K562 (cell line): Measurements from ENCODE around the gene TEDDM1. TPM values are rescaled to one million over a fixed set of nuclear protein-coding genes. Genes with fewer than 3 reads are reported as not detected.

ENCODE experiments used
- ATF1 ChIP-seq, 2 experiments: fragments of 450-650 bp in 1 of 2; IDR thresholded peaks; 2 replicates each; pipeline ENCODE4 v1.6.1; 2016; ENCODE audit warnings: missing compliant biosample characterization in 1 of 2, missing genetic modification characterization in 1 of 2
- BCL6 ChIP-seq: fragments of 250-450 bp; sonication (Bioruptor Pico); IDR thresholded peaks from 2 replicates; pipeline ENCODE4 v1.4.0; 2020
- CEBPB ChIP-seq: fragments of 450-650 bp; IDR thresholded peaks from 2 replicates; pipeline ENCODE4 v1.6.1; 2016; ENCODE audit warnings: missing genetic modification characterization, missing compliant biosample characterization
- CXXC5 ChIP-seq: fragments of 250-450 bp; sonication (Bioruptor Pico); IDR thresholded peaks from 2 replicates; pipeline ENCODE4 v1.8.0; 2022; ENCODE audit warnings: inconsistent platforms, mild to moderate bottlenecking, moderate library complexity
- DNMT1 ChIP-seq: fragments of 450-650 bp; IDR thresholded peaks from 2 replicates; pipeline ENCODE4 v1.6.1; 2016; ENCODE audit warnings: antibody characterized with exemption, mild to moderate bottlenecking
- DPF2 ChIP-seq: fragments of 450-650 bp; IDR thresholded peaks from 2 replicates; pipeline ENCODE4 v1.6.1; 2016
- EHMT2 ChIP-seq: fragments of 450-650 bp; IDR thresholded peaks from 2 replicates; pipeline ENCODE4 v1.6.1; 2018; ENCODE audit warnings: antibody characterized with exemption
- KLF10 ChIP-seq: fragments of 250-450 bp; sonication (Bioruptor Pico); IDR thresholded peaks from 2 replicates; pipeline ENCODE4 v1.6.1; 2021; ENCODE audit warnings: matching md5 sums
- NBN ChIP-seq: fragments of 450-650 bp; IDR thresholded peaks from 2 replicates; pipeline ENCODE4 v1.6.1; 2016; ENCODE audit warnings: low read depth, mild to moderate bottlenecking
- NR2C2 ChIP-seq, 2 experiments: fragments of 200-800 bp in 1 of 2; sonication (Bioruptor generic) in 1 of 2; sonication (generic) in 1 of 2; formaldehyde crosslinking in 1 of 2; IDR thresholded peaks; 2 replicates each; pipeline versions ENCODE4 v1.6.1 to v1.8.0; 2016 to 2022; ENCODE audit warnings: mild to moderate bottlenecking in 1 of 2, missing compliant biosample characterization in 1 of 2, missing genetic modification characterization in 1 of 2, missing genetic modification reagents in 1 of 2
- PPARD ChIP-seq: fragments of 250-450 bp; sonication (Bioruptor Pico); IDR thresholded peaks from 2 replicates; pipeline ENCODE4 v1.8.0; 2022; ENCODE audit warnings: inconsistent platforms, mild to moderate bottlenecking, moderate library complexity
- SRSF1 ChIP-seq: fragments of 200-400 bp; formaldehyde crosslinking; IDR thresholded peaks from 2 replicates; pipeline ENCODE4 v1.6.1; 2017; ENCODE audit warnings: mild to moderate bottlenecking, low read depth, low read length, moderate library complexity
- SRSF3 ChIP-seq: fragments of 200-400 bp; formaldehyde crosslinking; IDR thresholded peaks from 2 replicates; pipeline ENCODE4 v1.6.1; 2016; ENCODE audit warnings: mild to moderate bottlenecking, low read length, moderate library complexity; ENCODE audit not compliant: insufficient read depth
- ZEB2 ChIP-seq: fragments of 450-650 bp; IDR thresholded peaks from 2 replicates; pipeline ENCODE4 v1.6.1; 2016
- ZKSCAN3 ChIP-seq: fragments of 250-450 bp; sonication (Bioruptor Pico); IDR thresholded peaks from 2 replicates; pipeline ENCODE4 v1.4.0; 2020
- polyA plus RNA-seq, 8 experiments: library from polyadenylated mRNA; depleted of rRNA in 4 of 8; stranded (reverse) in 5 of 8; unstranded in 3 of 8; fragments of >200 nt; fragmentation: Nextera tagmentation in 2 of 8; fragmentation: Illumina TruSeq in 1 of 8; extraction: Ambion mirVana in 2 of 8; extraction: Trizol in 1 of 8; gene quantifications; 2 replicates each; pipeline versions ENCODE4 v1.2.1 to v1.2.3, GENCODE V29; 2011 to 2014; ENCODE audit warnings: inconsistent platforms in 1 of 8, missing spikeins in 1 of 8
- total RNA-seq, 7 experiments: library from RNA; depleted of rRNA in 6 of 7; stranded (reverse); fragments of >200 nt in 6 of 7; fragmentation: Illumina TruSeq in 2 of 7; extraction: Trizol in 2 of 7; gene quantifications; 2 replicates each; pipeline versions ENCODE4 v1.2.1 to v1.2.3, GENCODE V29; 2011 to 2021; ENCODE audit warnings: low replicate concordance in 1 of 7
- TF ChIP-seq, protein P1 (sequence below): fragments of 200-800 bp; sonication (Bioruptor generic); IDR thresholded peaks from 2 replicates; pipeline ENCODE4 v1.6.1; 2017; ENCODE audit warnings: missing genetic modification characterization, missing compliant biosample characterization
- TF ChIP-seq, protein P2 (sequence below): fragments of 450-650 bp; IDR thresholded peaks from 2 replicates; pipeline ENCODE4 v1.6.1; 2017; ENCODE audit warnings: mild to moderate bottlenecking, moderate library complexity
- TF ChIP-seq, protein P3 (sequence below): fragments of 250-450 bp; sonication (Bioruptor Pico); IDR thresholded peaks from 2 replicates; pipeline ENCODE4 v1.6.1; 2021; ENCODE audit warnings: mild to moderate bottlenecking
- TF ChIP-seq, protein P4 (sequence below): fragments of 450-650 bp; IDR thresholded peaks from 2 replicates; pipeline ENCODE4 v1.6.1; 2016
- TF ChIP-seq, protein P5 (sequence below): sonication (generic); formaldehyde crosslinking; IDR thresholded peaks from 2 replicates; pipeline ENCODE4 v1.8.1; 2023; ENCODE audit warnings: missing genetic modification reagents, mild to moderate bottlenecking, borderline replicate concordance

TEDDM1 gene
- total and polyA plus RNA-seq, 9 of the 15 experiments (the other 6 are each of a cell fraction or from before 2014, with no cell fraction given): not detected

DNA sequence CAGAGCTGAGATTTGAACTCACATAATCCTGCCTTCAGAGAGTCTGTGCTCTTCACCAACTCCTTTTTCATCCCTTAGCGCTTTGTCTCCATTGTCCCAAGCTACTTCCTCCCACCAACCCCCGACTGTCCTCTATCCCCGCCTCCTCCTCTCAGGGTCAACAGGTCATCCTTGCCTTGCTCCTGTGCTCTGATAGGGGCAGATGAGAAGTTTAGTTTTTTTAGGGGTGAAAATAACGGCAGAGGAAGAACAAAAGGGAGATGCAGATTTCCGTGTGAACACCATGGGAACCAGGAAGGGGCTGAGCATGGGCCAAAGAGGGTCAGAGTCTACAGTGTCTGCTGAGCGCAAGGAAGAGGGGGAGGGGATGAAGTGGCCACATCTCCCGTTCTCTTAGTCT lies 40.8 kb downstream of the TEDDM1 start (continued):
- TF ChIP-seq, protein P1, sequence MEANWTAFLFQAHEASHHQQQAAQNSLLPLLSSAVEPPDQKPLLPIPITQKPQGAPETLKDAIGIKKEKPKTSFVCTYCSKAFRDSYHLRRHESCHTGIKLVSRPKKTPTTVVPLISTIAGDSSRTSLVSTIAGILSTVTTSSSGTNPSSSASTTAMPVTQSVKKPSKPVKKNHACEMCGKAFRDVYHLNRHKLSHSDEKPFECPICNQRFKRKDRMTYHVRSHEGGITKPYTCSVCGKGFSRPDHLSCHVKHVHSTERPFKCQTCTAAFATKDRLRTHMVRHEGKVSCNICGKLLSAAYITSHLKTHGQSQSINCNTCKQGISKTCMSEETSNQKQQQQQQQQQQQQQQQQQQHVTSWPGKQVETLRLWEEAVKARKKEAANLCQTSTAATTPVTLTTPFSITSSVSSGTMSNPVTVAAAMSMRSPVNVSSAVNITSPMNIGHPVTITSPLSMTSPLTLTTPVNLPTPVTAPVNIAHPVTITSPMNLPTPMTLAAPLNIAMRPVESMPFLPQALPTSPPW: peak; percentile 21; the same call in 1 of the 2 replicates
- no peak for TF ChIP-seq ZEB2
- TF ChIP-seq DNMT1: no peak
- peak; percentile 43; the same call in 1 of the 2 replicates for TF ChIP-seq EHMT2
- no peak for TF ChIP-seq CEBPB (tag)
- TF ChIP-seq, protein P2, sequence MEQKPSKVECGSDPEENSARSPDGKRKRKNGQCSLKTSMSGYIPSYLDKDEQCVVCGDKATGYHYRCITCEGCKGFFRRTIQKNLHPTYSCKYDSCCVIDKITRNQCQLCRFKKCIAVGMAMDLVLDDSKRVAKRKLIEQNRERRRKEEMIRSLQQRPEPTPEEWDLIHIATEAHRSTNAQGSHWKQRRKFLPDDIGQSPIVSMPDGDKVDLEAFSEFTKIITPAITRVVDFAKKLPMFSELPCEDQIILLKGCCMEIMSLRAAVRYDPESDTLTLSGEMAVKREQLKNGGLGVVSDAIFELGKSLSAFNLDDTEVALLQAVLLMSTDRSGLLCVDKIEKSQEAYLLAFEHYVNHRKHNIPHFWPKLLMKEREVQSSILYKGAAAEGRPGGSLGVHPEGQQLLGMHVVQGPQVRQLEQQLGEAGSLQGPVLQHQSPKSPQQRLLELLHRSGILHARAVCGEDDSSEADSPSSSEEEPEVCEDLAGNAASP: no peak
- peak; percentile 18 for TF ChIP-seq CXXC5 (CRISPR knock-in tag)
- TF ChIP-seq, protein P3, sequence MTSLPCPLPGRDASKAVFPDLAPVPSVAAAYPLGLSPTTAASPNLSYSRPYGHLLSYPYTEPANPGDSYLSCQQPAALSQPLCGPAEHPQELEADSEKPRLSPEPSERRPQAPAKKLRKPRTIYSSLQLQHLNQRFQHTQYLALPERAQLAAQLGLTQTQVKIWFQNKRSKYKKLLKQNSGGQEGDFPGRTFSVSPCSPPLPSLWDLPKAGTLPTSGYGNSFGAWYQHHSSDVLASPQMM: no peak
- no peak for TF ChIP-seq ZKSCAN3 (CRISPR knock-in tag)
- TF ChIP-seq ATF1 (CRISPR knock-in tag; IDR thresholded peaks at IDR 0.05): no peak
- peak; percentile 24; the same call in 1 of the 2 replicates for TF ChIP-seq ATF1 (tag; IDR thresholded peaks at IDR 0.05)
- no peak for TF ChIP-seq NR2C2 (CRISPR knock-in tag; IDR thresholded peaks at IDR 0.05)
- TF ChIP-seq NR2C2 (tag; IDR thresholded peaks at IDR 0.05): peak; percentile 79; the same call in 1 of the 2 replicates
- no peak for TF ChIP-seq SRSF3
- no peak for TF ChIP-seq KLF10
- TF ChIP-seq, protein P4, sequence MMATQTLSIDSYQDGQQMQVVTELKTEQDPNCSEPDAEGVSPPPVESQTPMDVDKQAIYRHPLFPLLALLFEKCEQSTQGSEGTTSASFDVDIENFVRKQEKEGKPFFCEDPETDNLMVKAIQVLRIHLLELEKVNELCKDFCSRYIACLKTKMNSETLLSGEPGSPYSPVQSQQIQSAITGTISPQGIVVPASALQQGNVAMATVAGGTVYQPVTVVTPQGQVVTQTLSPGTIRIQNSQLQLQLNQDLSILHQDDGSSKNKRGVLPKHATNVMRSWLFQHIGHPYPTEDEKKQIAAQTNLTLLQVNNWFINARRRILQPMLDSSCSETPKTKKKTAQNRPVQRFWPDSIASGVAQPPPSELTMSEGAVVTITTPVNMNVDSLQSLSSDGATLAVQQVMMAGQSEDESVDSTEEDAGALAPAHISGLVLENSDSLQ: no peak
- 0 out of 2 replicates have a peak, but pooled peaks have one; percentile 19 for TF ChIP-seq NBN
- TF ChIP-seq, protein P5, sequence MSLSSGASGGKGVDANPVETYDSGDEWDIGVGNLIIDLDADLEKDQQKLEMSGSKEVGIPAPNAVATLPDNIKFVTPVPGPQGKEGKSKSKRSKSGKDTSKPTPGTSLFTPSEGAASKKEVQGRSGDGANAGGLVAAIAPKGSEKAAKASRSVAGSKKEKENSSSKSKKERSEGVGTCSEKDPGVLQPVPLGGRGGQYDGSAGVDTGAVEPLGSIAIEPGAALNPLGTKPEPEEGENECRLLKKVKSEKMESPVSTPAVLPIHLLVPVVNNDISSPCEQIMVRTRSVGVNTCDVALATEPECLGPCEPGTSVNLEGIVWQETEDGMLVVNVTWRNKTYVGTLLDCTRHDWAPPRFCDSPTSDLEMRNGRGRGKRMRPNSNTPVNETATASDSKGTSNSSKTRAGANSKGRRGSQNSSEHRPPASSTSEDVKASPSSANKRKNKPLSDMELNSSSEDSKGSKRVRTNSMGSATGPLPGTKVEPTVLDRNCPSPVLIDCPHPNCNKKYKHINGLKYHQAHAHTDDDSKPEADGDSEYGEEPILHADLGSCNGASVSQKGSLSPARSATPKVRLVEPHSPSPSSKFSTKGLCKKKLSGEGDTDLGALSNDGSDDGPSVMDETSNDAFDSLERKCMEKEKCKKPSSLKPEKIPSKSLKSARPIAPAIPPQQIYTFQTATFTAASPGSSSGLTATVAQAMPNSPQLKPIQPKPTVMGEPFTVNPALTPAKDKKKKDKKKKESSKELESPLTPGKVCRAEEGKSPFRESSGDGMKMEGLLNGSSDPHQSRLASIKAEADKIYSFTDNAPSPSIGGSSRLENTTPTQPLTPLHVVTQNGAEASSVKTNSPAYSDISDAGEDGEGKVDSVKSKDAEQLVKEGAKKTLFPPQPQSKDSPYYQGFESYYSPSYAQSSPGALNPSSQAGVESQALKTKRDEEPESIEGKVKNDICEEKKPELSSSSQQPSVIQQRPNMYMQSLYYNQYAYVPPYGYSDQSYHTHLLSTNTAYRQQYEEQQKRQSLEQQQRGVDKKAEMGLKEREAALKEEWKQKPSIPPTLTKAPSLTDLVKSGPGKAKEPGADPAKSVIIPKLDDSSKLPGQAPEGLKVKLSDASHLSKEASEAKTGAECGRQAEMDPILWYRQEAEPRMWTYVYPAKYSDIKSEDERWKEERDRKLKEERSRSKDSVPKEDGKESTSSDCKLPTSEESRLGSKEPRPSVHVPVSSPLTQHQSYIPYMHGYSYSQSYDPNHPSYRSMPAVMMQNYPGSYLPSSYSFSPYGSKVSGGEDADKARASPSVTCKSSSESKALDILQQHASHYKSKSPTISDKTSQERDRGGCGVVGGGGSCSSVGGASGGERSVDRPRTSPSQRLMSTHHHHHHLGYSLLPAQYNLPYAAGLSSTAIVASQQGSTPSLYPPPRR (CRISPR knock-in tag): no peak
- TF ChIP-seq SRSF1: no peak
- peak; percentile 73 for TF ChIP-seq DPF2
- TF ChIP-seq PPARD (CRISPR knock-in tag): no peak
- TF ChIP-seq BCL6 (CRISPR knock-in tag): no peak
